ENCODE measurements around the gene CEP170.
A peak's percentile ranks its signal among the peaks of the same experiment; 100 is the strongest.
"Not testable (repeated sequence)": the region's sequence is repeated elsewhere in the genome, so short reads cannot be mapped to it uniquely, and the experiment has no call there.

Gene CEP170

DNA sequence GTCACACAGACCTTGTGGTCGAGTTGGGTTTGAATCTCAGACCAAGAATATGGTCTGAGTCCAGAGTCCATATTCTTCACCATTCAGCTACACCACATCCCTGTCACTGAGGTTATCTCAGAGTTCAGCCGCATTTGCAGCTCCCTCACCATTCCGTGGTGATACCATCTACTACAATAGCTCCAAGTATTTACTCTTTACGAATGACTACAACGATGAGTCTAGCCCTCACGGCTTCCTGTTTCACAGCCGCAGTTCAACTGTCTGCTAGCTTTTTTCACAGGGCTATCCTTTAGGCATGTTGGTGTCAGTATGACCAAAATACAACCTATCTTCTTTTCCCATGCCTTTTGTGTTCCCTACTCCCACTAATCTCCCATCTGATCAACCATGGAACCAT is 104.2 kb downstream of the CEP170 start:
- peak in 1 of 5 donors; percentile 33 for DNase-seq

DNA sequence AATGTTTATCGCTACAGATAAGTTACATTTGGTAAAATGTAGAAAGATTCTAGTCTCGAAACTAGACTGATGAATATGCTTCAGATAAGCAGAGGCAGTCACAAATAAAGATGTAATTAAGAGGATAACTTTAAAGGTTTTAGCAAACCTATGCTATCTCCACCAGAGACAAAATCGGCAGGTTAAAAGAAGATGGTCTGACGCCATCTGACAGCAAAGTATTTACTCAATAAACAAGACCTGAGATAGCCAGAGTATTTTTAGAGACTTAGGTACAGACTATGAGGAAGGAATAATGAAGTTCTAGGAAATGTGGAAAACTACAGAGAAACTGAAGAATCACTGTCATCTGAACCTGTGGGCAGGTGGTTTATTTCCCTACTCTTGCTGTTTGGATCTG is 106.0 kb downstream of the CEP170 start:
- DNase-seq, result not testable (repeated sequence)

DNA sequence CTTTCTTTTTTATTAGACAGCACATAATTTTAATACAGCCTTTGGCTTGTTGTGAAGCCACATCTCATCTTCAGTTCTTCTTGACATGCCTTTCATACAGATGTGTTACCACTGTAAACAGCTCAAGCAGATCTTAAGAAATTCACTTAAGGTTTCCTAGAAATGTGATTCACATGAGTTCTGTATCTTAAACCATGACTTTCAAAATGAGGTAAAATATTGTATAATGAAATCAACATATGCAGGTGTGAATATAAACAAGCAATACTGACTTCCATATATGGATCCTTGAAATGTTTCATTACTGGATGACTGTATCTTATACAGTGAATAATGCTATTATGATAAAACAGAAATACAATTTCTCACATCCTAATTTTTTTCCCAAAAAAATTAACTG is 107.7 kb downstream of the CEP170 start:
- DNase-seq, result not testable (repeated sequence)

DNA sequence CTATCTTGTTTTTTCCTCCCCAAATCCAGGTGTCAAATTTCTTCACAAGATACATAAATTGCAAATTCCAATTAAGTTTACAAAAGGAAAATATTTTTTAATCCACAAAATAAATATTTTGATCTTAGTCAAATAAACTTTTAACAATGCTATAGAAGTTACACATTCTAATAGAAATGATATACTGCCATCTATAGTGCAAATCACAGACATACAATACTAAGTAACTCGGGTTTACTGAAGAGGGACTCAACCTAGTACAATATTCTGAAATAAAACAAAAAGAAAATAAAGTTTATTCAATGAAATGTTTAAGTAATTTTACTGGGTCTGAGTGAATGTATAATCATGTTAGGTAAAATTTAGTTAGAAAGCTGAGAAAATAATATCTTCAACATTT is 114.6 kb downstream of the CEP170 start:
- DNase-seq, result not testable (repeated sequence)

DNA sequence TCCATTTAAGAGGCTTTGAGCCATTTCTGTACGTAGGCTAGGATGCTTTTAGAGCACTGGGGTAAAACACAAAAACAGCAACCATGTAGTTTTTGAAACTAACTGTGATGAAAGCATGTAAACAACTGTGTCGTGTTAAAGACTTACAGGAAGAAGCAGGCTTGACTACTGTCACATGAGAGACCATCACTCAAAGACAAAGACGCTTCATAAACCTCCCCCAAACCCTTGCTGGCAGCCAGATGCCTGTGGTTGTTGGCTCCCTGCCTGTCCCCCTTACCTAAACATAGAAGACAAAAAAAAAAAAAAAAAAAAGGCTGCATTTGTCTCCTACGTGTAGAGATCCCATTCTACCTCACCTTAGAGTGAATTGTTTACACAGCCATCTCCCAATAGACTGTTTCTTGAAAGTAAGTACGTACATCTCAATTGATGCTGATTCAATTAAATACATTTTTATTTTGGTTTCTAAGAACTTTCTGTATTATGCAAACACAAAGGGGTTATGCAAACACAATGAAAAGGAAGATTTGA is 132.1 kb downstream of the CEP170 start:
- DNase-seq, result not testable (repeated sequence)

DNA sequence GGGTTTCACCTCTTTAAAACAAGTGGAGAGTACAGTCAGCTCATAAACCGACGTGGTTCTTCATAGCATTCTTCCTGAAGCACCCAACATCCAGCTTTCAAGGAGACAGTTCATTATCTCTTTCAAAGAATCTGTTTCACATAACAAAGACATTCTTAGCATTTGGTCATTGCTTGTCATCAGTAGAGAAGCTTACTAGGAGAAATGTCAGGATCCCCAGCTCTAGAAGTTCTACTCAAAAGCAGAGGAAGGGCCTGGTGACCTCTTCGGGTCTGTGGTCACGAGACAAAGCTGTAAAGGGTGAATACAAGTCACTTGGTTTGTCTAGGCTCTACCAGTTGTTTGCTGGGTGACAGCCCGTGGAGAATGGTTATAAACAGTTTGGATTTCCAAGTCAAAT is 133.1 kb downstream of the CEP170 start:
- DNase-seq, result not testable (repeated sequence)

DNA sequence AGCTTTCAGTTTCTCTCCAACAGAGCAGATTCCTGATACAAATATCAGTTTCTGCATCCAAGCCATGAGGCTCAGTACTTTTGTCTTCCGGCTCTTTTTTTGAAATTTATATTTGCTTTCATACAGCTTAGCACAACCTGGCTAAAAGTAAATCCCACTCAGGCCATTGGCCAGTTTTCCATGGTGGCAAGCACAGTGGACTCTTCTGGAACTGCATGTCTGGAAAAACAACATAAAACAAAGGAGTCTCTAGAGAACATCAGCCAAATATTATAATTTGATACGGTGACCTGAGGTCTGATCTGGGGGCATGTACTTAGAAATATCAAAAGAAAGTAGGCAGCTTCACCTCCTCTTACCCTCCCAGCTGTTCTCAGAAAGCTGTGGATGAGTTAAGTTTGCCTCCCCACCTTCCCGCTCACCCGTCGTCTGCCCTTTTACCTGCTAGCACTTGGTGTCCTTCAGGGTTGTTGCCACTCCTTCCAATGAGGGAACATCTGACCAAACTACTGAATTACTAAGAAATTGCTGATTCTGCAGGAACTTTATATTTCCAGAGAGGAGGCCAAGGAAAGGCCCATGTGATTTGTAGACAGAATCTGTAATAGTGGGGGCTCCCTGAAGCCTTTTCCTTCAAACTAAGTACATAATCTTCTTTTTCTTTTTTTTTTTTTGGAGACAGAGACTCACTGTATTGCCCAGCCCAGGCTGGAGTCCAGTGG is 136.3 kb downstream of the CEP170 start:
- DNase-seq, result not testable (repeated sequence)

DNA sequence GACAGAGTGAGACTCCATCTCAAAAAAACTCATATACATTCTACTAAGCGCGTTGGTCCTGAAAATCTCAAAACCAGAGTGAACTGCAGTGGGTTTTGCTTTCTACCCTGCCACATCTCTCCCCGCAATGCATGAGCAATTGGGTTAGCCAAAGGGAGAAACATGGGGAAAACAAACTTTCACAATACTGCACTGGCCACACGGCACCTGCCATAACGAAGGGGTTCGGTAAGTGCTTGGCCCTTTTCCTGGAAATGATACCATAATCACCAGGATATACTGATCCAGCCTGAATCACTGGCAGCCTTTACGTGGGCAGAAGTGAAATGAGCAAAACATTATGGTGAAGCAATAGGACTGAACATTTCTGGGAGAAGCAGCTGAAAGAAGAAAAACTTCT is 138.9 kb downstream of the CEP170 start:
- DNase-seq, result not testable (repeated sequence)

DNA sequence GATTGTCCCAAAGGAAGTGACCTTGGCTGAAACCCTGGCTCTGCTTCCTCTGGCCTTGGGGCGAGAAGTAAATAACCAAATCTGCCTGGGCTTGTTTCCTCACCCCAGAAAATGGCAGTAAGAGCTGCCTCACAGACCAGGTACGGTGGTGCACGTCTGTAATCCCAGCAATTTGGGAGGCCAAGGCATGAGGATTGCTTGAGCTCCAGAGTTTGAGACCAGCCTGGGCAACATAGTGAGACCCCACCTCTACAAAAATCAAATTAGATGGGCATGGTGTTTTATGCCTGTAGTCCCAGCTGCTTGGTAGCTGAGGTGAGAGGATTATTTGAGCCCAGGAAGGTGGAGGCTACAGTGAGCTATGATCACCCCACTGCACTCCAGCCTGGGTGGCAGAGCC is 140.3 kb downstream of the CEP170 start:
- DNase-seq, result not testable (repeated sequence)

DNA sequence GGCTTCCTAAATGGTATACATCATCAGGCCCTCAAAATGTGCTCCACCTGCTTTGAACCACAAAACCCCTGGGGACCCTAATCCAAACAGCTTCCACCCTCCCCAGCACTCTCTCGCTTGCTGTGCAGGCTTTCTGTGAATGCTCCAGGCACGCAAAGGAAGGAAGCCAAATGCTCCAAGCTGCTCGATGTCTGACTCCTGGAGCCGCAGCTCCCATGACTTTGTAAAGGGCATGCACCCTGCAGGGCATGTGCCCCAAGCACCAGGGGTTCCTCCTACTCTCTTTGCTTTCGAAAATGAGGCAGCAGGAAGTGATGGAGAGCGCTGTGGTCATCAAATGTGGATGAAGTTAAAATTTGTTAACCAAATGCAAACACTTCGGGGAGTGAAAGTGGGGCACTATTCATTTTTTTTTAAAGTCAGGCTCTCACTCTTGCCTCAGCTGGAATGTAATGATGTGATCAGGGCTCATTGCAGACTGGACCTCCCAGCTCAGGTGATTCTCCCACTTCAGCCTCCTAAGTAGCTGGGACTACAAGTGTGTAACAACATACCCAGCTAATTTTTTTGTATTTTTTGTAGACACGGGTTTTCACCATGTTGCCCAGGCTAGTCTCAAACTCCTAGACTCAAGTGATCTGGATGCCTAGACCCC is 140.9 kb downstream of the CEP170 start:
- DNase-seq, result not testable (repeated sequence)

DNA sequence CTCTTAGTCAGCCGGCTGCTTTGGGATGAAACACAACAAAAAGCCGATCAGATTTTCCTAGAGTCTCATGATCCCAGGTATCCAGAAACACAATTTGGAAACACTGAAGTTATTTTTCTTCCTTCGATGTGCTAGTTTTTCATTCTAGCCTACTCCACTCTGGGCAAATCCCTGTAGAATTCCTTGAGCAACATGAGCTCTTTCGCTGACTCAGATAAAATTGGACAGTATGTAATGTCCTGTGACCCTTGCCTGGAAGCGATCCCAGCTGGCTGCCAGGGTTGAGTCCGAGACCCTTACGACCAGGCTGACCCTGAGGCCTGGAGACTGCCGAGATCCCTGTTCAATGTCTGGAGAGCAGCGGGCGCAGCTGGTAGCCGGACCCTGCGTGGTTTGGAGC is 147.9 kb downstream of the CEP170 start:
- DNase-seq, result not testable (repeated sequence)

DNA sequence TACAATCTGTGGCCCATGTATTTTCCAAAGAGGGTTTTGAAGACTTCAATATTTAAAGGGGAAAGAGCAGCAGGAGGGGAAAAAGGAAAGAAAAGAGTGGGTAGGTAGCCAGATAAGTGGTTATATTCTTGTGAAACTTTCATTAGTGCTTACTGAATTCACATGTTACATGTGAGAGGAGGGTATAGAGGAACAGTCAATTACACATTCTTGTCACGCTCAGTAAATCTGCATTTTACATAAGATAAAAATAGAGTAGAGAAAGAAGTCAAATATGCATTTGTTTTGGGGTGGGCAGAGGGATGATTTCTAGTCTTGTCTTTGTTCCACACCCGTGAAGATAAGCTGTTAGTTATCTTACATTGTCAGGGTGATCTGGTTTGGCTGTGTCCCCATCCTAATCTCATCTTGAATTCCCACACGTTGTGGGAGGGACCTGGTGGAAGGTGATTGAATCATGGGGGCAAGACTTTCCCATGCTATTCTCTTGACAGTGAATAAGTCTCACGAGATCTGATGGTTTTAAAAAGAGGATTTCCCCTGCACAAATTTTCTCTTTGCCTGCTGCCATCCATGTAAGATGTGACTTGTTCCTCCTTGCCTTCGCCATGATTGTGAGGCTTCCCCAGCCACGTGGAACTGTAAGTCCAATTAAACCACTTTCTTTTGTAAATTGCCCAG is 149.3 kb downstream of the CEP170 start:
- DNase-seq, result not testable (repeated sequence)

DNA sequence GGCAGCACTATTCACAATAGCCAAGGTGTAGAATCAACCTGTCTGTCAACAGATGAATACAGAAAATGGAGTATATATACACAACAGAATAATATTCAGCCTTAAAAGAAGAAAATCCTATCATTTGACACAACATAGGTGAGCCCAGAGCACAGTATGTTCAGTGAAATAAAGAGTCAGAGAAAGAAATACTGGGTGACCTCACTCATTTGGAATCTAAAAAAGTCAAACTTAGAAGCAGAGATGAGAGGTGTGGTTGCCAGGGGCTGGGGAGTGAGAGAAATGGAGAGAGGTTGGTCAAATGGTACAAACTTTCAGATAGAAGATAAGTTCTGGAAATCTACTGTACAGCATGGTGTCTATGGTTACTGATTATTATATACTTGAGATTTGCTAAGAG is 150.0 kb downstream of the CEP170 start:
- DNase-seq, result not testable (repeated sequence)

DNA sequence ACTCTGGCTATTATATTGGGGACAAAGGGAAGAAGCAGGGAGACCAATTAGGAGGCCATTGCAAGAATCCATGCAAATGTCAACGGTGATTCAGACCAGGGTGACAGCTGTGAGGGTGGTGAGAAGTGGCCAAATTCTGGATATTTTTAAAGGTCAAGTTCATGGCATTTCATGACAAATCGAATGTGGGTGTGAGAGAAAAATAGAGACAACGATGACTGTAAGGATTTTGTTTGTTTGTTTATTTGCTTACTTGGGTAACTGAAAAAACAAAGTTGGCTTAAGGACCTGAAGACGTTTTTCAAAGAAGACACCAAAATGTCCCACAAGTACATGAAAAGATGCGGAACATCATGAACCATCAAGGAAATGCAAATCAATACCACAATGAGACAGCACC is 150.6 kb downstream of the CEP170 start:
- DNase-seq, result not testable (repeated sequence)

DNA sequence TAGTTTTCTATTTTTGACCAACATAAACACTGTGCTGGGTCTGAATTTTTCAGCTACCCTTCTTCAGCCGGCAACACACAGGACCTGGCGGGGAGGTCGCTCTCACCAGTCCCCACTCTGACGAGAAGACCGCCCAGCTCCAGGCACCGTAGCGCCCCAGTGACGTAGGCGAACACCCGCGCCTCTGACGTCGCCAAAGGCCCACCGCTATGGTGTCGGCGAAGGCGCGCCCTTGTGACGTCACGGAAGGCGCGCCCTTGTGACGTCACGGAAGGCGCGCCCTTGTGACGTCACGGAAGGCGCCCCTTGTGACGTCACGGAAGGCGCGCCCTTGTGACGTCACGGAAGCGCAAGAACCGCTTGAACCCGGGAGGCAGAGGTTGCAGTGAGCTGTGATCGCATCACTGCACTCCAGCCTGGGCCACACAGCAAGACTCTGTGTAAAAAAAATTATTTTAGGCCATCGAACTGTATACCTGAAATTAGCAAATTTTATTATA is 153.5 kb downstream of the CEP170 start:
- peak; percentile 17 to 72 (median 65) for DNase-seq

DNA sequence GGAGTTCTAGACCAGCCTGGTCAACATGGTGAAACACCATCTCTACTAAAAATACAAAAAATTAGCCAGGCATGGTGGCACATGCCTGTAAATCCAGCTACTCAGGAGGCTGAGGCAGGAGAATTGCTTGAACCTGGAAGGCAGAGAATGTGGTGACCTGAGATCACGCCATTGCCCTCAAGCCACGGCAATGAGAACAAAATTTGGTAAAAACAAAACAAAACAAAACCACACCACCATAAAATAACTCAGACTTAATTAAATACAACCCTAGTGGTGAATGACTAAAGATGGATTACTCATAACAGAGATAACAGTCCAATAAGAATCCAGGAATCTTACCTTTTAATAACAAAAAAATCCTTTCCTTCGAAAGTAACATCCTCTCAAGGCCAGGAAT is 167.7 kb downstream of the CEP170 start:
- not testable (repeated sequence) for DNase-seq
